Progenitor cell of endocrine pancreas (in vitro differentiated cells): ENCODE results near the gene HLF. TPM values are rescaled to one million over a fixed set of nuclear protein-coding genes. Genes with fewer than 3 reads are reported as not detected.

Source experiments
- DNase-seq: peaks from one replicate; pipeline ENCODE4 v3.0.0; 2021; ENCODE audit warnings: low spot score; ENCODE audit not compliant: unreplicated experiment
- H3K27ac Mint-ChIP-seq: 2 replicates; pipeline ENCODE4 v1.8.0; 2021; ENCODE audit warnings: mild to moderate bottlenecking, moderate library complexity, mixed read lengths
- H3K27me3 Mint-ChIP-seq: 2 replicates; pipeline ENCODE4 v1.8.0; 2021; ENCODE audit warnings: mixed read lengths
- H3K36me3 Mint-ChIP-seq: 2 replicates; pipeline ENCODE4 v1.8.0; 2022; ENCODE audit warnings: mixed read lengths; ENCODE audit not compliant: insufficient read depth
- H3K4me1 Mint-ChIP-seq: 2 replicates; pipeline ENCODE4 v1.8.0; 2021; ENCODE audit warnings: low read depth, mixed read lengths
- H3K4me3 Mint-ChIP-seq: 2 replicates; pipeline ENCODE4 v1.8.0; 2021; ENCODE audit warnings: low read depth, mild to moderate bottlenecking, moderate library complexity, mixed read lengths
- H3K9me3 Mint-ChIP-seq: 2 replicates; pipeline ENCODE4 v1.8.0; 2021; ENCODE audit warnings: low read depth, mixed read lengths
- CTCF ChIP-seq: fragments of 200-600 bp; sonication (generic); IDR thresholded peaks from one replicate; pipeline ENCODE4 v1.5.0; 2021; ENCODE audit warnings: antibody characterized with exemption, mild to moderate bottlenecking; ENCODE audit not compliant: unreplicated experiment
- total RNA-seq: library from RNA; stranded (reverse); gene quantifications from 2 replicates; pipeline ENCODE4 v1.2.1, GENCODE V29; 2021

The HLF gene
- total RNA-seq, 1 donor from 2014 or later = 0.41 TPM

GRCh38 chr17:55366020-55366481 is 101.3 kb downstream of the HLF start:
- Mint-ChIP-seq H3K27ac (no peak overlapping the region), H3K36me3 (peaks cover 2% of the 10 kb centered on the region), H3K4me3 (no peak overlapping the region), H3K27me3 (no peaks in the 10 kb centered on the region), H3K4me1 (no peaks in the 10 kb centered on the region), H3K9me3 (peaks cover 8% of the 10 kb centered on the region)
- no peak for DNase-seq
- TF ChIP-seq CTCF = no peak

GRCh38 chr17:55368706-55369105 is 103.9 kb downstream of the HLF start:
- DNase-seq = no peak
- Mint-ChIP-seq H3K27me3 (no peaks in the 10 kb centered on the region), H3K9me3 (peaks cover 11% of the 10 kb centered on the region), H3K4me1 (no peaks in the 10 kb centered on the region), H3K4me3 (no peak overlapping the region), H3K27ac (no peak overlapping the region), H3K36me3 (peaks cover 3% of the 10 kb centered on the region)
- TF ChIP-seq CTCF = no peak

Other genes with a start within 250 kb of the HLF start
- gene MMD, start 156.9 kb downstream of the HLF start, total RNA-seq = 22.1 and 26.1 TPM in 2 replicates
- gene SMIM36, start 246.5 kb downstream of the HLF start, total RNA-seq = not detected in 2 replicates